Testis (tissue), 3 donors: ENCODE measurements around the gene MMP15. TPM values are rescaled to one million over a fixed set of nuclear protein-coding genes. Genes with fewer than 3 reads are reported as not detected.

Experiments used
- DNase-seq: peaks from one replicate; pipeline ENCODE4 v3.0.0-alpha.2; 2019
- H3K27ac ChIP-seq, 2 donors: fragments of 200-600 bp; sonication (generic); one replicate each; pipeline ENCODE4 v1.5.1; 2019
- H3K27me3 ChIP-seq: fragments of 200-600 bp; sonication (generic); one replicate; pipeline ENCODE4 v1.5.1; 2019
- H3K36me3 ChIP-seq: fragments of 200-600 bp; sonication (generic); one replicate; pipeline ENCODE4 v1.5.1; 2017; ENCODE audit warnings: low read depth; ENCODE audit errors: missing control alignments
- H3K4me1 ChIP-seq: fragments of 200-600 bp; sonication (generic); one replicate; pipeline ENCODE4 v1.5.1; 2019
- H3K4me3 ChIP-seq, 2 donors: fragments of 200-600 bp; sonication (generic); one replicate each; pipeline ENCODE4 v1.5.1; 2017 to 2019
- H3K9me3 ChIP-seq: fragments of 200-600 bp; sonication (generic); one replicate; pipeline ENCODE4 v1.5.1; 2017
- CTCF ChIP-seq, 3 experiments: fragments of 450-650 bp in 2 of 3; fragments of 200-600 bp in 1 of 3; sonication (generic) in 1 of 3; IDR thresholded peaks; one replicate each; pipeline ENCODE4 v1.5.1; 2016 to 2019; ENCODE audit warnings: antibody characterized with exemption in 3 of 3, mild to moderate bottlenecking in 2 of 3, moderate library complexity in 1 of 3
- POLR2A ChIP-seq: fragments of 450-650 bp; IDR thresholded peaks from one replicate; pipeline ENCODE4 v1.6.1; 2017; ENCODE audit warnings: antibody characterized with exemption, mild to moderate bottlenecking, moderate library complexity
- WGBS, 2 donors: methylation state at CpG; one replicate each; pipeline ENCODE4 v1.1.5; 2018; 5-methylcytosine and 5-hydroxymethylcytosine counted together
- intact Hi-C: fragments of 100-400 bp; cut with DNase I; formaldehyde crosslinking; loops from one replicate; pipeline ENCODE4 v1.15.1; 2023; ENCODE audit warnings: low total_unique reads
- polyA plus RNA-seq: library from polyadenylated mRNA; stranded (reverse); fragments of 350-450 nt; fragmentation: Illumina TruSeq; extraction: RNeasy Lipid Tissue Mini Kit (QIAGEN cat#74804); gene quantifications from one replicate; pipeline ENCODE4 v1.2.3, GENCODE V29; 2014; ENCODE audit warnings: low read depth, low replicate concordance; ENCODE audit not compliant: insufficient read depth
- total RNA-seq, 2 donors: library from RNA; depleted of rRNA; stranded (reverse); fragments of >200 nt; gene quantifications; one replicate each; pipeline ENCODE4 v1.2.3, GENCODE V29; 2016

MMP15 gene
- total and polyA plus RNA-seq, 3 donors from 2014 or later: 80.6 to 300 (median 194) TPM

GRCh38 chr16:58010886-58011285 is 14.7 kb upstream of the MMP15 start:
- H3K36me3 ChIP-seq: no peaks in the 10 kb centered on the region
- no peaks in the 10 kb centered on the region for H3K9me3 ChIP-seq
- WGBS, 2 donors: 82 to 88% methylated on average over 3 of the region's 3 CpGs
- TF ChIP-seq POLR2A: no peak
- no peak for TF ChIP-seq CTCF (IDR thresholded peaks at IDR 0.05)
- no peak overlapping the region for H3K27ac ChIP-seq
- intact Hi-C loops: no loop called here
- DNase-seq: no peak
- no peak overlapping the region for H3K4me3 ChIP-seq
- H3K4me1 ChIP-seq: no peaks in the 10 kb centered on the region
- H3K27me3 ChIP-seq: no peaks in the 10 kb centered on the region

- Histone ChIP-seq H3K27ac (no peak overlapping the region), H3K9me3 (no peaks in the 10 kb centered on the region), H3K27me3 (no peaks in the 10 kb centered on the region), H3K36me3 (no peaks in the 10 kb centered on the region), H3K4me3 (no peak overlapping the region), H3K4me1 (no peaks in the 10 kb centered on the region)
- TF ChIP-seq CTCF (IDR thresholded peaks at IDR 0.05): no peak
- no peak for TF ChIP-seq POLR2A
- DNase-seq: no peak
- WGBS, 2 donors: 89 to 92% methylated on average over 3 of the region's 3 CpGs
- intact Hi-C loops: no loop called here
Measured at GRCh38 chr16:58011652-58012051, 13.9 kb upstream of the MMP15 start.

GRCh38 chr16:58012481-58012880 is 13.1 kb upstream of the MMP15 start:
- Histone ChIP-seq H3K27ac (no peak overlapping the region), H3K4me3 (no peak overlapping the region), H3K36me3 (no peaks in the 10 kb centered on the region), H3K9me3 (no peaks in the 10 kb centered on the region), H3K27me3 (no peaks in the 10 kb centered on the region), H3K4me1 (no peaks in the 10 kb centered on the region)
- no peak for DNase-seq
- WGBS, 2 donors: 78 to 86% methylated on average over 7 to 9 of the region's 9 CpGs
- no peak for TF ChIP-seq POLR2A
- no peak for TF ChIP-seq CTCF (IDR thresholded peaks at IDR 0.05)
- intact Hi-C loops: no loop called here

- Histone ChIP-seq H3K4me1 (no peaks in the 10 kb centered on the region), H3K36me3 (no peaks in the 10 kb centered on the region), H3K9me3 (no peaks in the 10 kb centered on the region), H3K27ac (no peak overlapping the region), H3K4me3 (no peak overlapping the region), H3K27me3 (no peaks in the 10 kb centered on the region)
- 87 to 93% methylated on average over 9 of the region's 9 CpGs for WGBS, 2 donors
- TF ChIP-seq CTCF (IDR thresholded peaks at IDR 0.05) (no peak), POLR2A (no peak)
- DNase-seq: no peak
- intact Hi-C loops: no loop called here
Measured at GRCh38 chr16:58013201-58013956, 12.2 kb upstream of the MMP15 start.
